Breast epithelium (tissue), 3 donors: ENCODE measurements around the gene TVP23C.
"Not testable (repeated sequence)": the region's sequence is repeated elsewhere in the genome, so short reads cannot be mapped to it uniquely, and the experiment has no call there.

Source experiments
- POLR2A ChIP-seq: fragments of 450-650 bp; IDR thresholded peaks from one replicate; pipeline ENCODE4 v1.6.1; 2016; ENCODE audit warnings: antibody characterized with exemption, mild to moderate bottlenecking, moderate library complexity
- POLR2AphosphoS5 ChIP-seq, 3 donors: sonication (generic); formaldehyde crosslinking; IDR thresholded peaks; one replicate each; pipeline ENCODE4 v1.6.1; 2017; ENCODE audit warnings: antibody characterized with exemption in 3 of 3
- TF ChIP-seq, protein P1 (sequence below), 3 donors: fragments of 450-650 bp; IDR thresholded peaks; one replicate each; pipeline ENCODE4 v1.5.1; 2016 to 2017; ENCODE audit warnings: antibody characterized with exemption in 3 of 3, mild to moderate bottlenecking in 3 of 3, moderate library complexity in 3 of 3

DNA sequence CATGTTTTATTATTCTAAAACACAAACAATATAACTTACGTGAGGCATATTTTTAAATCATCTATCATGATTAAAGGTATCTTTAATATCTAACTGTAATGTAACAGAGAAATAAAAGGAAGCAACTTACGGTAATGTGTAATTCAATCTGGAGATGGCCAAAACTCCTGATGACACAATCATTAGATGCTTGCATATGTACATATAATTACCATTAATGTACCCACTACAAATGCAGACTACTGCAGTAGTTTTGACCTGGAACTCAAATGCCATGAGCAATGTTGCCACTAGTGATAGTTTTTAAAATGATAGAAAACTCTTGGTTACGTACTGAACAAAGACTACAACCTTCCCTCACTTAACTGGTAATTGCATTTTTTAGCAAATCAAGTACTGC is 30.2 kb downstream of the TVP23C start:
- TF ChIP-seq, protein P1, sequence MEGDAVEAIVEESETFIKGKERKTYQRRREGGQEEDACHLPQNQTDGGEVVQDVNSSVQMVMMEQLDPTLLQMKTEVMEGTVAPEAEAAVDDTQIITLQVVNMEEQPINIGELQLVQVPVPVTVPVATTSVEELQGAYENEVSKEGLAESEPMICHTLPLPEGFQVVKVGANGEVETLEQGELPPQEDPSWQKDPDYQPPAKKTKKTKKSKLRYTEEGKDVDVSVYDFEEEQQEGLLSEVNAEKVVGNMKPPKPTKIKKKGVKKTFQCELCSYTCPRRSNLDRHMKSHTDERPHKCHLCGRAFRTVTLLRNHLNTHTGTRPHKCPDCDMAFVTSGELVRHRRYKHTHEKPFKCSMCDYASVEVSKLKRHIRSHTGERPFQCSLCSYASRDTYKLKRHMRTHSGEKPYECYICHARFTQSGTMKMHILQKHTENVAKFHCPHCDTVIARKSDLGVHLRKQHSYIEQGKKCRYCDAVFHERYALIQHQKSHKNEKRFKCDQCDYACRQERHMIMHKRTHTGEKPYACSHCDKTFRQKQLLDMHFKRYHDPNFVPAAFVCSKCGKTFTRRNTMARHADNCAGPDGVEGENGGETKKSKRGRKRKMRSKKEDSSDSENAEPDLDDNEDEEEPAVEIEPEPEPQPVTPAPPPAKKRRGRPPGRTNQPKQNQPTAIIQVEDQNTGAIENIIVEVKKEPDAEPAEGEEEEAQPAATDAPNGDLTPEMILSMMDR (IDR thresholded peaks at IDR 0.05) = not testable (repeated sequence)
- not testable (repeated sequence) for TF ChIP-seq POLR2AphosphoS5 (IDR thresholded peaks at IDR 0.05); POLR2A
